GM23248 (cell line): ENCODE results near the gene NSD1.

Source experiments
- EZH2 ChIP-seq: fragments of 200-600 bp; sonication (generic); IDR thresholded peaks from 2 replicates; pipeline ENCODE4 v1.6.1; 2018; ENCODE audit warnings: antibody characterized with exemption, mild to moderate bottlenecking; ENCODE audit not compliant: insufficient read depth, poor library complexity, severe bottlenecking
- EZH2phosphoT487 ChIP-seq: fragments of 200-600 bp; sonication (generic); IDR thresholded peaks from 2 replicates; pipeline ENCODE4 v1.6.1; 2018; ENCODE audit warnings: antibody characterized with exemption, moderate library complexity, mild to moderate bottlenecking, low read depth; ENCODE audit not compliant: insufficient read depth

DNA sequence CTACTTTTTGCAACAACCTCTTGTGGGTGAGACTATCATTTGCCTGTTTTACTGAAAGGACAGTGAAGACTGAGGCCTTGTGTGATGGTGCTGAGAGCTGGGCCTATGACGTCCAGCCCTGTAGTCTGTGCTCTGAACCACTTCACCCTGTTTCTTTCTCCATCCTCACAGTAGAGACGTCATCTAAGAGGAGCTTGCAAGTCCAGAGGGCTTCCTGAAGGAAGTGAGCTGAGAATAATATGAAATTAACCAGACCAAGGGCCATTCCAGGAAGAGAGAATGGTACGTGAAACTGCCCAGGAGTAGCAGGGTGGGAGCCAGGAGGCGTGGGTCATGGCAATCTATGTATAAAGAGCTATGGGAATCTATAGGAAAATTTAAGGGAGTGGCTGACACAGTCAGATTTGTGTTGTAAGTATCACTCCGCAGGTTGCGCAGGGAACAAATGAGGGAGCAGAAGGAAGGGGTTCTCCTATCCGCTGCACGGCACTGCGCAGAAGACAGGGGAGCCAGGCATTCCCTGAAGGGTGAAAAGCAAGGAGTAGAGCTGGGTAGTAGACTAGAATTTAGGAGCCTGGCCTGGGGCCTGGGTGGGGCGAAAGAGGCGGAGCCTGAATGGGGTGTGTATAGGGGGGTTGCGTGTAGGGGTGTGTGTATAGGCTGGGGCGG, 47.5 kb upstream of the NSD1 start:
- TF ChIP-seq EZH2phosphoT487 (no peak), EZH2 (no peak)
